Trophoblast cell (in vitro differentiated cells and primary cell): Measurements from ENCODE around the gene CACNG7.

Source experiments
- DNase-seq, 2 donors: peaks; one replicate each; pipeline ENCODE4 v3.0.0-alpha.2; 2016
- H2AFZ ChIP-seq: 2 replicates; pipeline ENCODE4 v1.6.1; 2013; ENCODE audit warnings: low read length, moderate library complexity, mild to moderate bottlenecking; ENCODE audit not compliant: insufficient read depth, poor library complexity
- H2AK5ac ChIP-seq: 2 replicates; pipeline ENCODE4 v1.6.1; 2013; ENCODE audit warnings: mild to moderate bottlenecking, low read length
- H2BK120ac ChIP-seq: 2 replicates; pipeline ENCODE4 v1.6.1; 2013; ENCODE audit warnings: low read length, mild to moderate bottlenecking, moderate library complexity; ENCODE audit not compliant: insufficient read depth, poor library complexity
- H2BK12ac ChIP-seq: 2 replicates; pipeline ENCODE4 v1.6.1; 2013; ENCODE audit warnings: mild to moderate bottlenecking, low read length, moderate library complexity
- H2BK5ac ChIP-seq: 2 replicates; pipeline ENCODE4 v1.6.1; 2013; ENCODE audit warnings: low read length, low read depth, moderate library complexity, mild to moderate bottlenecking; ENCODE audit not compliant: poor library complexity
- H3K14ac ChIP-seq: 2 replicates; pipeline ENCODE4 v1.6.1; 2013; ENCODE audit warnings: mild to moderate bottlenecking, low read length
- H3K18ac ChIP-seq: 2 replicates; pipeline ENCODE4 v1.6.1; 2013; ENCODE audit warnings: mild to moderate bottlenecking, low read length
- H3K23ac ChIP-seq: 2 replicates; pipeline ENCODE4 v1.6.1; 2013; ENCODE audit warnings: low read length
- H3K27ac ChIP-seq: 2 replicates; pipeline ENCODE4 v1.5.1; 2013; ENCODE audit warnings: low read depth, mild to moderate bottlenecking, inconsistent platforms, low read length, moderate library complexity
- H3K27me3 ChIP-seq: 2 replicates; pipeline ENCODE4 v1.6.1; 2013; ENCODE audit warnings: inconsistent platforms, mild to moderate bottlenecking, low read length, moderate library complexity; ENCODE audit not compliant: insufficient read depth
- H3K36me3 ChIP-seq, 2 experiments: 1 replicate in 1 of 2; 2 replicates in 1 of 2; pipeline ENCODE4 v1.6.1; 2013; ENCODE audit warnings: low read length in 2 of 2, mild to moderate bottlenecking in 2 of 2, moderate library complexity in 1 of 2; ENCODE audit not compliant: insufficient read depth in 2 of 2, control insufficient read depth in 1 of 2
- H3K4ac ChIP-seq: 2 replicates; pipeline ENCODE4 v1.6.1; 2013; ENCODE audit warnings: low read depth, mild to moderate bottlenecking, low read length, moderate library complexity
- H3K4me1 ChIP-seq, 2 experiments: 1 replicate in 1 of 2; 2 replicates in 1 of 2; pipeline ENCODE4 v1.6.1; 2013; ENCODE audit warnings: low read length in 2 of 2, mild to moderate bottlenecking in 2 of 2, moderate library complexity in 1 of 2; ENCODE audit not compliant: insufficient read depth in 2 of 2, control insufficient read depth in 1 of 2
- H3K4me2 ChIP-seq: 2 replicates; pipeline ENCODE4 v1.6.1; 2013; ENCODE audit warnings: inconsistent platforms, mild to moderate bottlenecking, low read length, moderate library complexity
- H3K4me3 ChIP-seq: 2 replicates; pipeline ENCODE4 v1.5.1; 2013; ENCODE audit warnings: mild to moderate bottlenecking, low read depth, low read length, inconsistent platforms
- H3K79me1 ChIP-seq: one replicate; pipeline ENCODE4 v1.6.1; 2013; ENCODE audit warnings: low read length
- H3K79me2 ChIP-seq: 2 replicates; pipeline ENCODE4 v1.6.1; 2013; ENCODE audit warnings: low read length, mild to moderate bottlenecking; ENCODE audit not compliant: control insufficient read depth, insufficient read depth, poor library complexity
- H3K9ac ChIP-seq: 2 replicates; pipeline ENCODE4 v1.6.1; 2013; ENCODE audit warnings: mild to moderate bottlenecking, low read length
- H3K9me3 ChIP-seq: 2 replicates; pipeline ENCODE4 v1.6.1; 2013; ENCODE audit warnings: low read depth, mild to moderate bottlenecking, control low read depth, inconsistent platforms, low read length; ENCODE audit not compliant: insufficient read depth
- H4K12ac ChIP-seq: 2 replicates; pipeline ENCODE4 v1.6.1; 2013; ENCODE audit warnings: low read depth, mild to moderate bottlenecking, low read length, moderate library complexity
- H4K8ac ChIP-seq: 2 replicates; pipeline ENCODE4 v1.6.1; 2013; ENCODE audit warnings: low read depth, mild to moderate bottlenecking, low read length, moderate library complexity
- H4K91ac ChIP-seq: one replicate; pipeline ENCODE4 v1.6.1; 2013; ENCODE audit warnings: low read depth, mild to moderate bottlenecking, low read length, moderate library complexity
- WGBS: extraction: QIAGEN DNeasy Blood & Tissue Kit; methylation state at CpG from one replicate; pipeline ENCODE4 v1.1.7; 2013; ENCODE audit warnings: missing lambda C conversion rate; ENCODE audit not compliant: insufficient read length, insufficient coverage; ENCODE audit errors: extremely low coverage; 5-methylcytosine and 5-hydroxymethylcytosine counted together

Gene CACNG7

DNA sequence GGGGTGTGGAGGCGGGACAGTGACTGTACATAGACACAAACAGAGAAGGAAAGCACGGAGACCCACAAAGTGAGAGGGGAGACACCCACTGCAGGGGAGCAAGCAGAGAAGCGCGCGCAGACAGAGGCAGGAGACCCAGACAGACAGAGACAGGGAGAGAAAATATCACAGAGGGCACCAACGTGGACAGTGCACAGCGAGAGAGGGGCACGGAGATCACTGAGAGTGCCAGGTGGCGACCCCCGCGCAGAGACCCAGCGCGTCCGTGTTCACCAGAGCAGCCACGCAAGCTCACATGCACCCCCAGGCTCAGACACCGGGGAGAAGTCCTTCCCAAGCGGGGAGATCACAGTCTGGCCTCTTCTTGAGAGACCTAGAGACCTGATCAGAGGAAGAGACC is 1.4 kb upstream of the CACNG7 start:
- Histone ChIP-seq H3K27ac (no peak overlapping the region), H3K79me2 (no peaks in the 10 kb centered on the region), H2BK5ac (no peak overlapping the region), H4K8ac (no peak overlapping the region), H2BK12ac (no peak overlapping the region), H3K18ac (no peak overlapping the region), H4K91ac (no peak overlapping the region), H3K4me1 (peaks cover 3% of the 10 kb centered on the region in 2 experiments), H3K9ac (no peak overlapping the region), H2BK120ac (no peak overlapping the region), H3K9me3 (peaks cover 3% of the 10 kb centered on the region), H3K4me3 (no peak overlapping the region), H4K12ac (no peak overlapping the region), H3K27me3 (peaks cover 39% of the 10 kb centered on the region), H3K4ac (no peak overlapping the region), H2AFZ (no peak overlapping the region), H3K23ac (no peak overlapping the region), H3K4me2 (no peak overlapping the region), H3K79me1 (no peaks in the 10 kb centered on the region), H2AK5ac (no peak overlapping the region), H3K14ac (no peak overlapping the region), H3K36me3 (no peaks in the 10 kb centered on the region)
- no CpG with 5 or more reads among the region's 17 CpGs for WGBS
- no peak for DNase-seq

DNA sequence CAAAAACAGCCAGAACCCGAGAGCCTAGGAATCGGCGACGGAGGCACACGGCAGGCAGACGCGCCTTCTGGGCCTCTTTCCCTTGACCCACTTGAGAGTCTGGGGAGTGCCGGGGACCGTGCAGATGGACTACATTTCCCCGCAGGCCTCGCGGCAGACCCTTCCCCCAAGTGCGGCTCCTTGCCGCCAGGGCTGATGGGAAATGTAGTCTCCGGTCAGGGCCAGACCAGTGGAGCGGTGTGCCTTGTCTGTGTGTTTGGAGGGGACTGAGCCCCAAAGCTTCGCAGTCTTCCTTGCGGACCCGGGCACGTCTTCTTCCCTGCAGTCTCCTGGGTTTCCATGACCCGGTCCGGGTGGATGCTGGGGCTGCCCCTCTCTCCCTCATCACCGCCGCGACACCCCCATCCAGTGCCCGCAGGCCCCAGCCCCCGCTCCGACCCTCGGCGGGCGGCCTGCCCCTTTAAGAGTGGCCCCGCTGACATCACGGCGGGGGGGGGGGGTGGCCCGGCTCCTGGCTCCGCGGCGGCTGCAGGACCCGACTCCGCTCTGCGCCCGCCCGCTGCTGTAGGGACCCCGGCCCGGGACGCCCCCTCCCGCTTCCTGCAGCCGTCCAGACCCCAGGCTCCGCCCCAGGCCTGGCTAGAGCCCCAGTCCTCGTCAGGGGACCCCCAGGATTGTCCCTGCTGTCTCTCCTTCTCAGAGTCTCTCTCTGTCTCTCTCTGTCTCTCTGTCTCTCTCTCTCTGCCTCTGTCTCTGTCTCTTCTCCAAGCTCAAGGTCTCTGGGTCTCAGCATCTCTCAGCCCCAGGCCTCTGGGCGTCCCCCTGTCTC is 758 bp upstream of the CACNG7 start:
- Histone ChIP-seq H3K79me1 (no peaks in the 10 kb centered on the region), H3K23ac (no peak overlapping the region), H3K4ac (no peak overlapping the region), H4K12ac (no peak overlapping the region), H3K4me3 (no peak overlapping the region), H2BK5ac (no peak overlapping the region), H3K4me2 (peak overlapping the region; percentile 28), H4K91ac (no peak overlapping the region), H4K8ac (no peak overlapping the region), H3K36me3 (no peaks in the 10 kb centered on the region), H3K9ac (no peak overlapping the region), H3K9me3 (peaks cover 3% of the 10 kb centered on the region), H3K27me3 (peaks cover 39% of the 10 kb centered on the region), H2AK5ac (no peak overlapping the region), H3K27ac (no peak overlapping the region), H2BK120ac (no peak overlapping the region), H3K18ac (no peak overlapping the region), H3K79me2 (no peaks in the 10 kb centered on the region), H3K14ac (no peak overlapping the region), H2AFZ (no peak overlapping the region), H2BK12ac (no peak overlapping the region), H3K4me1 (peaks cover 3% of the 10 kb centered on the region in 2 experiments)
- DNase-seq = peak; percentile 43 to 66
- WGBS = no CpG with 5 or more reads among the region's 51 CpGs

DNA sequence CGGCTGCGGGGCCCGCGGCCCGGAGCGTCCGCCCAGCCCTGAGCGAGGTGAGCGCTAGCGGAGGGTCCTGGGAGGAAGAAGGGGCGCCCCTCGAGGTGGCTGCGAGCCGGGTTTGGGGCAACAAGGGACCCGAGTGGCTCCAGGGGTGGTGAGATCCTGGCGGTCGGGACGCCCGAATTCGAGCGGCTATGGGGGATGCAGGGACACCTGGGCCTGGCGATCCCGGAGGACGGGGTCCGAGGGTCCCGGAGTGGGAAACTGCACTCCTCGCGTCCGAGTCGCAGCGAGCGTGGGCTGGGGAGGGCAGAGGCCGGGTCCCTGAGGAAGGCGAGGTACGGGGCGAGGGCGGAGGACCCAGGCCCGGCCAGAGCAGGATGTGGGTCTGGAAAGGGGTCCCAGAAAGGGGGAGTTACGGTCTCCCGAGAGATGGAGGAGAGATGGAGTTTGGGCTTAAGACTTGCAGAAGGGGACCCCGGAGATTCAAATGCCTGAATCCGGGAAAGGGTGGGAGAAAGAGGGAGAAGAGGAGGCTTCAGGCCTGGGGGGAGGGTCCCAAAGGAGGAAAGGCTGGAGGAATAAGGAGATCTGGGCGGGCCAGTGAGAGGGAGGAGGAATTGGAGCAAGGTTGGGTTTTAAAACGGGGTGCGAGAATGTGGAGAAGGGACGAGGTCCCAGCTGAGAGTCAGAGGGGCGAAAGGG is 542 bp downstream of the CACNG7 start:
- H3K9me3 ChIP-seq = peaks cover 3% of the 10 kb centered on the region
- H2BK12ac ChIP-seq = no peak overlapping the region
- H3K18ac ChIP-seq = no peak overlapping the region
- H2AFZ ChIP-seq = no peak overlapping the region
- no peaks in the 10 kb centered on the region for H3K36me3 ChIP-seq
- no peaks in the 10 kb centered on the region for H3K79me1 ChIP-seq
- H3K14ac ChIP-seq = no peak overlapping the region
- H3K27me3 ChIP-seq = peaks cover 39% of the 10 kb centered on the region
- peaks cover 3% of the 10 kb centered on the region in 2 experiments for H3K4me1 ChIP-seq
- no peaks in the 10 kb centered on the region for H3K79me2 ChIP-seq
- no peak overlapping the region for H3K23ac ChIP-seq
- H3K4ac ChIP-seq = no peak overlapping the region
- H3K4me3 ChIP-seq = no peak overlapping the region
- no peak for DNase-seq
- H3K9ac ChIP-seq = no peak overlapping the region
- no CpG with 5 or more reads among the region's 47 CpGs for WGBS
- no peak overlapping the region for H4K12ac ChIP-seq
- no peak overlapping the region for H3K27ac ChIP-seq
- peak overlapping the region; percentile 42 for H3K4me2 ChIP-seq
- H2BK5ac ChIP-seq = no peak overlapping the region
- H4K8ac ChIP-seq = no peak overlapping the region
- H2AK5ac ChIP-seq = no peak overlapping the region
- H4K91ac ChIP-seq = no peak overlapping the region
- H2BK120ac ChIP-seq = no peak overlapping the region

DNA sequence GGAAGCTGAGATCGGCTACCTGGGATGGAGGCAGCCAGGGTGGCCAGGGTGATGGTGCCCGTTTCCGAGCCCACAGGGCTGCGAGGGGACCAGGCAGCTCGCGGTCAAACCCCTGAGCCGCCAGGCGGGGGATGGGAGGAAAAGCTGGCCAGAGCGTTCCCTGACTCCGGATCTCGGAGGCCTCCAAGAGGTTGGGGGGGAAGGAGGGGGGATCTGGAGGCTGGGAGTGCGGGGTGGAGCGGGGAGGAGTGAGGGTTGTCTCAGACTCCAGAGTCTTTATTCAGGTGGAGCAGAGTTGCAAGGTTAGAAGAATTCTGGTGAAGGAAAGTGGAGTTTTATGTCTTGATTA is 1.1 kb downstream of the CACNG7 start:
- H3K4me2 ChIP-seq = no peak overlapping the region
- H3K23ac ChIP-seq = no peak overlapping the region
- no CpG with 5 or more reads among the region's 13 CpGs for WGBS
- H3K79me2 ChIP-seq = no peaks in the 10 kb centered on the region
- peaks cover 3% of the 10 kb centered on the region for H3K9me3 ChIP-seq
- no peak overlapping the region for H2AK5ac ChIP-seq
- no peak overlapping the region for H4K8ac ChIP-seq
- no peak overlapping the region for H3K14ac ChIP-seq
- H3K4me1 ChIP-seq = peaks cover 3% of the 10 kb centered on the region in 2 experiments
- no peak overlapping the region for H2BK12ac ChIP-seq
- H3K9ac ChIP-seq = no peak overlapping the region
- no peak overlapping the region for H2BK120ac ChIP-seq
- H4K91ac ChIP-seq = no peak overlapping the region
- no peak overlapping the region for H3K4ac ChIP-seq
- no peak overlapping the region for H3K4me3 ChIP-seq
- H2BK5ac ChIP-seq = no peak overlapping the region
- no peaks in the 10 kb centered on the region for H3K36me3 ChIP-seq
- H4K12ac ChIP-seq = no peak overlapping the region
- H2AFZ ChIP-seq = no peak overlapping the region
- H3K79me1 ChIP-seq = no peaks in the 10 kb centered on the region
- H3K27me3 ChIP-seq = peaks cover 39% of the 10 kb centered on the region
- H3K18ac ChIP-seq = no peak overlapping the region
- no peak for DNase-seq
- no peak overlapping the region for H3K27ac ChIP-seq
